DOHH2 (cell line): Measurements from ENCODE around the gene HMCES.

Experiments
- H3F3A ChIP-seq: fragments of 200-600 bp; sonication (generic), shearing (Covaris generic); 2 replicates; pipeline ENCODE4 v1.6.0; 2016; ENCODE audit warnings: antibody characterized with exemption, mild to moderate bottlenecking; ENCODE audit not compliant: control insufficient read depth, insufficient read depth
- H3K27ac ChIP-seq: fragments of 200-600 bp; sonication (generic); 2 replicates; pipeline ENCODE4 v1.5.1; 2014; ENCODE audit warnings: low read depth, mild to moderate bottlenecking, low read length, moderate library complexity
- H3K27me3 ChIP-seq: fragments of 200-600 bp; sonication (generic); 2 replicates; pipeline ENCODE4 v1.6.1; 2014; ENCODE audit warnings: mild to moderate bottlenecking, low read length, mixed read lengths; ENCODE audit not compliant: control insufficient read depth
- H3K36me3 ChIP-seq: fragments of 200-600 bp; sonication (generic); 2 replicates; pipeline ENCODE4 v1.6.1; 2014; ENCODE audit warnings: mild to moderate bottlenecking, low read length, moderate library complexity, mixed read lengths; ENCODE audit not compliant: control insufficient read depth
- H3K4me1 ChIP-seq: fragments of 200-600 bp; sonication (generic); 2 replicates; pipeline ENCODE4 v1.6.1; 2014; ENCODE audit warnings: mild to moderate bottlenecking, low read length, mixed read lengths; ENCODE audit not compliant: control insufficient read depth
- H3K4me2 ChIP-seq: fragments of 200-600 bp; sonication (generic); 2 replicates; pipeline ENCODE4 v1.6.0; 2014; ENCODE audit warnings: mild to moderate bottlenecking, low read length, moderate library complexity
- H3K4me3 ChIP-seq: fragments of 200-600 bp; sonication (generic); 2 replicates; pipeline ENCODE4 v1.5.1; 2014; ENCODE audit warnings: mild to moderate bottlenecking, low read length, mixed read lengths
- H3K79me2 ChIP-seq: fragments of 200-600 bp; sonication (generic); 2 replicates; pipeline ENCODE4 v1.6.1; 2014; ENCODE audit warnings: mild to moderate bottlenecking, low read length, mixed read lengths; ENCODE audit not compliant: control insufficient read depth
- H3K9me2 ChIP-seq: fragments of 200-600 bp; sonication (generic); replicated peaks from 2 replicates; pipeline ENCODE4 v1.6.1; 2014; ENCODE audit warnings: mild to moderate bottlenecking, low read length, mixed read lengths; ENCODE audit not compliant: control insufficient read depth
- H3K9me3 ChIP-seq: fragments of 200-600 bp; sonication (generic); 2 replicates; pipeline ENCODE4 v1.6.1; 2014; ENCODE audit warnings: antibody characterized with exemption, low read length, mixed read lengths; ENCODE audit not compliant: control insufficient read depth, insufficient read depth
- H4K20me1 ChIP-seq: fragments of 200-600 bp; sonication (generic); 2 replicates; pipeline ENCODE4 v1.6.0; 2014; ENCODE audit warnings: low read depth, mild to moderate bottlenecking, antibody characterized with exemption, low read length, moderate library complexity; ENCODE audit not compliant: control insufficient read depth, insufficient read depth
- EZH2phosphoT487 ChIP-seq: fragments of 200-600 bp; sonication (generic); IDR thresholded peaks from 2 replicates; pipeline ENCODE4 v1.6.1; 2017; ENCODE audit warnings: borderline replicate concordance, mild to moderate bottlenecking, antibody characterized with exemption, low read length, moderate library complexity, mixed read lengths
- TF ChIP-seq, protein P1 (sequence below): fragments of 200-600 bp; sonication (generic); IDR thresholded peaks from one replicate; pipeline ENCODE4 v1.5.1; 2014; ENCODE audit warnings: antibody characterized with exemption, mild to moderate bottlenecking, low read depth, low read length; ENCODE audit not compliant: poor library complexity, severe bottlenecking

Gene HMCES

GRCh38 chr3:129316248-129317013 lies 37.8 kb downstream of the HMCES start:
- H3K27ac ChIP-seq = peak overlapping the region; percentile 64
- no peaks in the 10 kb centered on the region for H3K9me2 ChIP-seq
- peak overlapping the region; percentile 80 for H3K4me3 ChIP-seq
- H3K79me2 ChIP-seq = peaks cover 17% of the 10 kb centered on the region
- peak overlapping the region; percentile 81 for H3K4me2 ChIP-seq
- H3F3A ChIP-seq = peaks cover 15% of the 10 kb centered on the region
- H3K36me3 ChIP-seq = peaks cover 11% of the 10 kb centered on the region; the same call in 1 of the 2 replicates
- H3K9me3 ChIP-seq = no peaks in the 10 kb centered on the region
- no peak for TF ChIP-seq EZH2phosphoT487
- TF ChIP-seq, protein P1, sequence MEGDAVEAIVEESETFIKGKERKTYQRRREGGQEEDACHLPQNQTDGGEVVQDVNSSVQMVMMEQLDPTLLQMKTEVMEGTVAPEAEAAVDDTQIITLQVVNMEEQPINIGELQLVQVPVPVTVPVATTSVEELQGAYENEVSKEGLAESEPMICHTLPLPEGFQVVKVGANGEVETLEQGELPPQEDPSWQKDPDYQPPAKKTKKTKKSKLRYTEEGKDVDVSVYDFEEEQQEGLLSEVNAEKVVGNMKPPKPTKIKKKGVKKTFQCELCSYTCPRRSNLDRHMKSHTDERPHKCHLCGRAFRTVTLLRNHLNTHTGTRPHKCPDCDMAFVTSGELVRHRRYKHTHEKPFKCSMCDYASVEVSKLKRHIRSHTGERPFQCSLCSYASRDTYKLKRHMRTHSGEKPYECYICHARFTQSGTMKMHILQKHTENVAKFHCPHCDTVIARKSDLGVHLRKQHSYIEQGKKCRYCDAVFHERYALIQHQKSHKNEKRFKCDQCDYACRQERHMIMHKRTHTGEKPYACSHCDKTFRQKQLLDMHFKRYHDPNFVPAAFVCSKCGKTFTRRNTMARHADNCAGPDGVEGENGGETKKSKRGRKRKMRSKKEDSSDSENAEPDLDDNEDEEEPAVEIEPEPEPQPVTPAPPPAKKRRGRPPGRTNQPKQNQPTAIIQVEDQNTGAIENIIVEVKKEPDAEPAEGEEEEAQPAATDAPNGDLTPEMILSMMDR = peak; percentile 90
- H4K20me1 ChIP-seq = peaks cover 14% of the 10 kb centered on the region
- H3K4me1 ChIP-seq = peaks cover 30% of the 10 kb centered on the region
- H3K27me3 ChIP-seq = no peaks in the 10 kb centered on the region

DNA sequence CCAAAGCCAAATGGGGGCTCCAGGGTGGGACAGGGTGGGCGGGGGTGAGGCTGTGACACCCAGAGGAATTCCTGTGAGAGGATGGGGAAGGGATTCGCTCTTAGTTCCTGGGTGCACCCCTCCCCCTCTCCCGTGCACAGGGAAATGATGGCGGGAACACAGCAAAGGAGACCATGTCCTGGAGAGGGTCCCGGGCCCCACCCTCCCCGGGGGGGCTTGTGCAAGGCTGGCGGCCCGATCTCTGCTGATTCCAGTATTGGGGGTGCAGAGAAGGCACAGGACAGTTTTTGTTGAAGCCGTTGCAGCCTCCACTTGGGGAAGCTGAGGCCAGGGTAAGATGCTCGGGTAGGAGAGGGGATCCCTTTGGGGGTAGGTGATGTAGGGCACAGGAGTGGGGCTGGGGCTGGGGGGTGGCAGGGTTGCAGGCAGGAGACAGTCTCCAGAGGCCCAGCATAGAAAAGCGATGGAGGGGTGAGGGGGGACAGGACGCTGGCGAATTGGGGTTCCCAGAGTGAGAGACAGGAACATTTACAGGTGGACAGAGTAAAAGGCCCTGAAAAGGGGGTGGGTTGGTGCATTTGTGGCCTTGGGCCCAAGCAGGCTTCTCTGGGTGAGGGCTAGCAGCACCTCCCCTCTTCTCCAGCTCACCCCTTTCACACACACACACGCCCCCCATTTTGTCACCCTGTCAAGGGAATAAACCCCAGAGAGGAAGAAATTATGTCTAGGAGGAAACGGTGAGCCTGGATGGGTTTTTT lies 38.5 kb downstream of the HMCES start:
- peak overlapping the region; percentile 80 for H3K4me3 ChIP-seq
- H3K27ac ChIP-seq = no peak overlapping the region
- peaks cover 11% of the 10 kb centered on the region for H3F3A ChIP-seq
- no peaks in the 10 kb centered on the region for H3K9me3 ChIP-seq
- TF ChIP-seq, protein P1 = no peak
- TF ChIP-seq EZH2phosphoT487 = no peak
- no peaks in the 10 kb centered on the region for H3K27me3 ChIP-seq
- H3K4me2 ChIP-seq = peak overlapping the region; percentile 81
- H4K20me1 ChIP-seq = peaks cover 14% of the 10 kb centered on the region
- H3K4me1 ChIP-seq = peaks cover 30% of the 10 kb centered on the region
- no peaks in the 10 kb centered on the region for H3K9me2 ChIP-seq
- H3K36me3 ChIP-seq = peaks cover 11% of the 10 kb centered on the region; the same call in 1 of the 2 replicates
- H3K79me2 ChIP-seq = peaks cover 17% of the 10 kb centered on the region

- Histone ChIP-seq H3F3A (peaks cover 8% of the 10 kb centered on the region), H3K4me3 (no peak overlapping the region), H3K79me2 (peaks cover 17% of the 10 kb centered on the region), H3K4me1 (peaks cover 27% of the 10 kb centered on the region), H3K27ac (no peak overlapping the region), H3K36me3 (peaks cover 11% of the 10 kb centered on the region; the same call in 1 of the 2 replicates), H3K4me2 (no peak overlapping the region), H3K9me3 (no peaks in the 10 kb centered on the region), H3K27me3 (no peaks in the 10 kb centered on the region), H4K20me1 (peaks cover 11% of the 10 kb centered on the region), H3K9me2 (no peaks in the 10 kb centered on the region)
- TF ChIP-seq, protein P1 = no peak
- no peak for TF ChIP-seq EZH2phosphoT487
Measured at GRCh38 chr3:129317848-129318247, 39.2 kb downstream of the HMCES start.
